ENCODE results near the gene BTRC. TPM values are rescaled to one million over a fixed set of nuclear protein-coding genes. Genes with fewer than 3 reads are reported as not detected.

Gene BTRC
- total RNA-seq, 1 experiment from 2014 or later, result 22.4 TPM

DNA sequence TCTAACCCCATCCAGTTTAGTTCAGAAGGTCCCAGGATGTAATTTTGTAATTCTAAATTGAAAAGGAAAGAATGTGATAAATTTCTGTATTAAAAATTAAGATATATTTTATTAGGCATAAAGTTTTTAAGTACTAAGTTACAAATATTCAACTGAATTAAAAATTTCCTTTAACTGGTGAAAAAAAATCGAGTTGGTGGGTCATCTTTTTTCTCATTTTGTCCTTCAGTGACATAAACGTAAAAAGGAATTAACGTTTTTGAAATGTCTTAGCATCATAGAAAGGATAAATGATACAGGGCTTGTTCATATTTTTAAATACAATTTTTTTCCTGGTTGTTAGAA lies 88.5 kb downstream of the BTRC start (continued):
- TF ChIP-seq, protein P1, sequence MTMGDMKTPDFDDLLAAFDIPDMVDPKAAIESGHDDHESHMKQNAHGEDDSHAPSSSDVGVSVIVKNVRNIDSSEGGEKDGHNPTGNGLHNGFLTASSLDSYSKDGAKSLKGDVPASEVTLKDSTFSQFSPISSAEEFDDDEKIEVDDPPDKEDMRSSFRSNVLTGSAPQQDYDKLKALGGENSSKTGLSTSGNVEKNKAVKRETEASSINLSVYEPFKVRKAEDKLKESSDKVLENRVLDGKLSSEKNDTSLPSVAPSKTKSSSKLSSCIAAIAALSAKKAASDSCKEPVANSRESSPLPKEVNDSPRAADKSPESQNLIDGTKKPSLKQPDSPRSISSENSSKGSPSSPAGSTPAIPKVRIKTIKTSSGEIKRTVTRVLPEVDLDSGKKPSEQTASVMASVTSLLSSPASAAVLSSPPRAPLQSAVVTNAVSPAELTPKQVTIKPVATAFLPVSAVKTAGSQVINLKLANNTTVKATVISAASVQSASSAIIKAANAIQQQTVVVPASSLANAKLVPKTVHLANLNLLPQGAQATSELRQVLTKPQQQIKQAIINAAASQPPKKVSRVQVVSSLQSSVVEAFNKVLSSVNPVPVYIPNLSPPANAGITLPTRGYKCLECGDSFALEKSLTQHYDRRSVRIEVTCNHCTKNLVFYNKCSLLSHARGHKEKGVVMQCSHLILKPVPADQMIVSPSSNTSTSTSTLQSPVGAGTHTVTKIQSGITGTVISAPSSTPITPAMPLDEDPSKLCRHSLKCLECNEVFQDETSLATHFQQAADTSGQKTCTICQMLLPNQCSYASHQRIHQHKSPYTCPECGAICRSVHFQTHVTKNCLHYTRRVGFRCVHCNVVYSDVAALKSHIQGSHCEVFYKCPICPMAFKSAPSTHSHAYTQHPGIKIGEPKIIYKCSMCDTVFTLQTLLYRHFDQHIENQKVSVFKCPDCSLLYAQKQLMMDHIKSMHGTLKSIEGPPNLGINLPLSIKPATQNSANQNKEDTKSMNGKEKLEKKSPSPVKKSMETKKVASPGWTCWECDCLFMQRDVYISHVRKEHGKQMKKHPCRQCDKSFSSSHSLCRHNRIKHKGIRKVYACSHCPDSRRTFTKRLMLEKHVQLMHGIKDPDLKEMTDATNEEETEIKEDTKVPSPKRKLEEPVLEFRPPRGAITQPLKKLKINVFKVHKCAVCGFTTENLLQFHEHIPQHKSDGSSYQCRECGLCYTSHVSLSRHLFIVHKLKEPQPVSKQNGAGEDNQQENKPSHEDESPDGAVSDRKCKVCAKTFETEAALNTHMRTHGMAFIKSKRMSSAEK (CRISPR knock-in tag; IDR thresholded peaks at IDR 0.05; ENCODE audit: borderline replicate concordance), result no peak
- no peak for TF ChIP-seq CREB1 (CRISPR knock-in tag; IDR thresholded peaks at IDR 0.05)
- no peak for TF ChIP-seq NR2C2 (CRISPR knock-in tag; IDR thresholded peaks at IDR 0.05)
- no peak for TF ChIP-seq FOXP1 (CRISPR knock-in tag; IDR thresholded peaks at IDR 0.05; ENCODE audit: borderline replicate concordance)
- TF ChIP-seq, protein P2, sequence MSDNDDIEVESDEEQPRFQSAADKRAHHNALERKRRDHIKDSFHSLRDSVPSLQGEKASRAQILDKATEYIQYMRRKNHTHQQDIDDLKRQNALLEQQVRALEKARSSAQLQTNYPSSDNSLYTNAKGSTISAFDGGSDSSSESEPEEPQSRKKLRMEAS (CRISPR knock-in tag; IDR thresholded peaks at IDR 0.05), result no peak
- no peak for TF ChIP-seq MLX (CRISPR knock-in tag; IDR thresholded peaks at IDR 0.05)
- TF ChIP-seq SMAD3 (CRISPR knock-in tag; IDR thresholded peaks at IDR 0.05; ENCODE audit: borderline replicate concordance), result no peak
- no peak for TF ChIP-seq IRF2 (CRISPR knock-in tag; IDR thresholded peaks at IDR 0.05; ENCODE audit: borderline replicate concordance, low read depth)

DNA sequence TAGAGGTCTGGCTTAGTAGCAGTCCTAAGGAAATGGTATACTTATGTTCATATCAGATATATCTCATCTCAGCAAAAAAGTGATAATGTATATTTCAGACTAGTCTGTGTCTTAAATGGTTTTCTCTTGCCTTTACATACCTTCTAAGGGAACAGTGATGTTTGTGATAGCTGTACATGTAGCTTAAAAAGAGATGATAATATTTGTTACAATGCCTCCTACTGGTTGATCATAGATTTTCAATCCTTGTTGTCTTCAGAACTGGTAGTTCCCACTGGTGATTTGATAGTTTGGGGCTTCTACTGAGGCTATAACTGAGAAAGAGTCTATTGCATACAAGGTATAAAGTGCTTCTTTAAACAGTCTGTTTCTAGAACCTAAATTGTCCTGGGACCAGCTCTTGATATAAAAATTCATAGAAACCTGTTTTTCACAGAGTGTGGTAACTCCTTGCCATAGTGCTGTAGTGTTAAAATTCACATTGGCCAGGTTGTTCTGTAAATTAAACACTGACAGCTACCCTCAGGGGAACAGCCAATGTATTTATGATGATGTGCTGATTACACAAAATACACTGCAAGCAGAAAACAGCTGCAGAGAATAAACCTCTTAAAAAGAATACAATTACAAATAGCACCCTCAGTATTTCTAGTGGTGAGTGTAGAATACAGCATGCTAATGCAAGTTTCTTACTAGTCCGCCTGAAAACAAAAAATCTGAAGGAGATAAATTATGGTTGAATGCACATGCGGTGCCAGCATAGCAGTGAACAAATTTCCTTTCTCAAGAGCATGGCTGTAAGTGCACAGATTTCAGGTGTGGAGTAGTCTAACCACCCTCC lies 90.3 kb downstream of the BTRC start:
- Mint-ChIP-seq H3K27ac (no peak overlapping the region), H3K4me3 (no peak overlapping the region)
- no peak for ATAC-seq

More for the DNA sequence above, 90.3 kb downstream of the BTRC start:
- no peak for DNase-seq (ENCODE audit: low spot score)
- no peak for TF ChIP-seq NFYB (CRISPR knock-in tag; conservative IDR thresholded peaks at IDR 0.05; ENCODE audit: low read depth)
- no peak for TF ChIP-seq CREB1 (CRISPR knock-in tag; IDR thresholded peaks at IDR 0.05)
- TF ChIP-seq MYBL2 (CRISPR knock-in tag; IDR thresholded peaks at IDR 0.05), result no peak
- TF ChIP-seq, protein P3, sequence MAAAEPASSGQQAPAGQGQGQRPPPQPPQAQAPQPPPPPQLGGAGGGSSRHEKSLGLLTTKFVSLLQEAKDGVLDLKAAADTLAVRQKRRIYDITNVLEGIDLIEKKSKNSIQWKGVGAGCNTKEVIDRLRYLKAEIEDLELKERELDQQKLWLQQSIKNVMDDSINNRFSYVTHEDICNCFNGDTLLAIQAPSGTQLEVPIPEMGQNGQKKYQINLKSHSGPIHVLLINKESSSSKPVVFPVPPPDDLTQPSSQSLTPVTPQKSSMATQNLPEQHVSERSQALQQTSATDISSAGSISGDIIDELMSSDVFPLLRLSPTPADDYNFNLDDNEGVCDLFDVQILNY (CRISPR knock-in tag; IDR thresholded peaks at IDR 0.05), result no peak
- TF ChIP-seq ZNF317 (CRISPR knock-in tag; IDR thresholded peaks at IDR 0.05; ENCODE audit: borderline replicate concordance, low read depth), result no peak
- no peak for TF ChIP-seq ATF1 (CRISPR knock-in tag; IDR thresholded peaks at IDR 0.05)
- no peak for TF ChIP-seq ZNF232 (CRISPR knock-in tag; IDR thresholded peaks at IDR 0.05)
- TF ChIP-seq GTF2I (CRISPR knock-in tag; conservative IDR thresholded peaks at IDR 0.05), result no peak
- TF ChIP-seq, protein P4, sequence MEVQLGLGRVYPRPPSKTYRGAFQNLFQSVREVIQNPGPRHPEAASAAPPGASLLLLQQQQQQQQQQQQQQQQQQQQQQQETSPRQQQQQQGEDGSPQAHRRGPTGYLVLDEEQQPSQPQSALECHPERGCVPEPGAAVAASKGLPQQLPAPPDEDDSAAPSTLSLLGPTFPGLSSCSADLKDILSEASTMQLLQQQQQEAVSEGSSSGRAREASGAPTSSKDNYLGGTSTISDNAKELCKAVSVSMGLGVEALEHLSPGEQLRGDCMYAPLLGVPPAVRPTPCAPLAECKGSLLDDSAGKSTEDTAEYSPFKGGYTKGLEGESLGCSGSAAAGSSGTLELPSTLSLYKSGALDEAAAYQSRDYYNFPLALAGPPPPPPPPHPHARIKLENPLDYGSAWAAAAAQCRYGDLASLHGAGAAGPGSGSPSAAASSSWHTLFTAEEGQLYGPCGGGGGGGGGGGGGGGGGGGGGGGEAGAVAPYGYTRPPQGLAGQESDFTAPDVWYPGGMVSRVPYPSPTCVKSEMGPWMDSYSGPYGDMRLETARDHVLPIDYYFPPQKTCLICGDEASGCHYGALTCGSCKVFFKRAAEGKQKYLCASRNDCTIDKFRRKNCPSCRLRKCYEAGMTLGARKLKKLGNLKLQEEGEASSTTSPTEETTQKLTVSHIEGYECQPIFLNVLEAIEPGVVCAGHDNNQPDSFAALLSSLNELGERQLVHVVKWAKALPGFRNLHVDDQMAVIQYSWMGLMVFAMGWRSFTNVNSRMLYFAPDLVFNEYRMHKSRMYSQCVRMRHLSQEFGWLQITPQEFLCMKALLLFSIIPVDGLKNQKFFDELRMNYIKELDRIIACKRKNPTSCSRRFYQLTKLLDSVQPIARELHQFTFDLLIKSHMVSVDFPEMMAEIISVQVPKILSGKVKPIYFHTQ (CRISPR knock-in tag; IDR thresholded peaks at IDR 0.05), result no peak
- TF ChIP-seq ZSCAN18 (CRISPR knock-in tag; IDR thresholded peaks at IDR 0.05), result no peak
- no peak for TF ChIP-seq MLX (CRISPR knock-in tag; IDR thresholded peaks at IDR 0.05)
- no peak for TF ChIP-seq SMAD4 (CRISPR knock-in tag; IDR thresholded peaks at IDR 0.05)
- TF ChIP-seq GABPB1 (CRISPR knock-in tag; IDR thresholded peaks at IDR 0.05), result no peak
- no peak for TF ChIP-seq ZNF671 (CRISPR knock-in tag; IDR thresholded peaks at IDR 0.05)
- no peak for TF ChIP-seq ETV6 (CRISPR knock-in tag; IDR thresholded peaks at IDR 0.05)
- TF ChIP-seq PREB (CRISPR knock-in tag; IDR thresholded peaks at IDR 0.05; ENCODE audit: borderline replicate concordance), result no peak
- H3K9me3 Mint-ChIP-seq, result no peaks in the 10 kb centered on the region
- H3K36me3 Mint-ChIP-seq, result no peaks in the 10 kb centered on the region
- CTCF ChIA-PET, result interaction anchor here (0.6 to 7.6 kb wide), 47 partner anchors 8 to 671 kb away, joined by 3 to 118 read pairs (median 4); partner anchors contain the start of gene BTRC
- POLR2A ChIA-PET, result no interaction called here
- peaks cover 24% of the 10 kb centered on the region for H3K4me1 Mint-ChIP-seq
- H3K27me3 Mint-ChIP-seq (ENCODE audit: low read depth), result no peaks in the 10 kb centered on the region
